ENCODE results near the gene LILRB5. TPM values are rescaled to one million over a fixed set of nuclear protein-coding genes. Genes with fewer than 3 reads are reported as not detected.

Gene LILRB5
- total and polyA plus RNA-seq, 10 donors = 3.8 to 112 (median 63.7) TPM

DNA sequence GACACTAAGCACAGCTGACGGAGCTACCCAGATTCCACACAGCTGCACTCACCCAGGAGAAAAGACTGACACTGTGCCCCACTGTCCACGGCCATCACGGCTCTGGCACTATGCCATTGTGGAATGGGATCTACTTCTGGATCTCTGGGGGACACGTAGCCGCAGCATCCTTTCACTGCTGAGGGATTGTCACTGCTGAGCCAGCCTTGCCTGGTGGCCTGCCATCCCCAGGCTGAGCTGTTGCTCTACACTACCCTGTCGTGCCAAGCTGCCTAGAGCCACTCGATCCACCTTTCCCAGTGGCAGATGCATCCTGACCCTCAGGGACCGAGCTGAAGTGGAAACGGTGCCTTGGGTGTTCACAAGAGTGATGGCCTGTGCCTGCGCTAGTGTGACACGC is 5.0 kb upstream of the LILRB5 start:
- TF ChIP-seq POLR2A (IDR thresholded peaks at IDR 0.05) (no peak), POLR2AphosphoS5 (IDR thresholded peaks at IDR 0.05) (no peak)
- TF ChIP-seq, protein P1, sequence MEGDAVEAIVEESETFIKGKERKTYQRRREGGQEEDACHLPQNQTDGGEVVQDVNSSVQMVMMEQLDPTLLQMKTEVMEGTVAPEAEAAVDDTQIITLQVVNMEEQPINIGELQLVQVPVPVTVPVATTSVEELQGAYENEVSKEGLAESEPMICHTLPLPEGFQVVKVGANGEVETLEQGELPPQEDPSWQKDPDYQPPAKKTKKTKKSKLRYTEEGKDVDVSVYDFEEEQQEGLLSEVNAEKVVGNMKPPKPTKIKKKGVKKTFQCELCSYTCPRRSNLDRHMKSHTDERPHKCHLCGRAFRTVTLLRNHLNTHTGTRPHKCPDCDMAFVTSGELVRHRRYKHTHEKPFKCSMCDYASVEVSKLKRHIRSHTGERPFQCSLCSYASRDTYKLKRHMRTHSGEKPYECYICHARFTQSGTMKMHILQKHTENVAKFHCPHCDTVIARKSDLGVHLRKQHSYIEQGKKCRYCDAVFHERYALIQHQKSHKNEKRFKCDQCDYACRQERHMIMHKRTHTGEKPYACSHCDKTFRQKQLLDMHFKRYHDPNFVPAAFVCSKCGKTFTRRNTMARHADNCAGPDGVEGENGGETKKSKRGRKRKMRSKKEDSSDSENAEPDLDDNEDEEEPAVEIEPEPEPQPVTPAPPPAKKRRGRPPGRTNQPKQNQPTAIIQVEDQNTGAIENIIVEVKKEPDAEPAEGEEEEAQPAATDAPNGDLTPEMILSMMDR (IDR thresholded peaks at IDR 0.05 in 8 of 11, conservative IDR thresholded peaks at IDR 0.05 in 3 of 11) = no peak
- Histone ChIP-seq H3K27me3 (replicated peaks in 1 of 7) (peaks cover 0 to 24% (median 0%) of the 10 kb centered on the region in 7 donors), H3K4me1 (peaks cover 0 to 18% (median 5%) of the 10 kb centered on the region in 6 donors), H3K36me3 (no peaks in the 10 kb centered on the region), H3K4me3 (no peak overlapping the region), H3K27ac (no peak overlapping the region), H3K9me3 (no peaks in the 10 kb centered on the region)
- WGBS, 5 donors = 80 to 87% (median 83%) methylated on average over 11 of the region's 11 CpGs
- intact Hi-C loops (cut with DNase I; ENCODE audit: low total_unique reads) = no loop called here
- DNase-seq = no peak

DNA sequence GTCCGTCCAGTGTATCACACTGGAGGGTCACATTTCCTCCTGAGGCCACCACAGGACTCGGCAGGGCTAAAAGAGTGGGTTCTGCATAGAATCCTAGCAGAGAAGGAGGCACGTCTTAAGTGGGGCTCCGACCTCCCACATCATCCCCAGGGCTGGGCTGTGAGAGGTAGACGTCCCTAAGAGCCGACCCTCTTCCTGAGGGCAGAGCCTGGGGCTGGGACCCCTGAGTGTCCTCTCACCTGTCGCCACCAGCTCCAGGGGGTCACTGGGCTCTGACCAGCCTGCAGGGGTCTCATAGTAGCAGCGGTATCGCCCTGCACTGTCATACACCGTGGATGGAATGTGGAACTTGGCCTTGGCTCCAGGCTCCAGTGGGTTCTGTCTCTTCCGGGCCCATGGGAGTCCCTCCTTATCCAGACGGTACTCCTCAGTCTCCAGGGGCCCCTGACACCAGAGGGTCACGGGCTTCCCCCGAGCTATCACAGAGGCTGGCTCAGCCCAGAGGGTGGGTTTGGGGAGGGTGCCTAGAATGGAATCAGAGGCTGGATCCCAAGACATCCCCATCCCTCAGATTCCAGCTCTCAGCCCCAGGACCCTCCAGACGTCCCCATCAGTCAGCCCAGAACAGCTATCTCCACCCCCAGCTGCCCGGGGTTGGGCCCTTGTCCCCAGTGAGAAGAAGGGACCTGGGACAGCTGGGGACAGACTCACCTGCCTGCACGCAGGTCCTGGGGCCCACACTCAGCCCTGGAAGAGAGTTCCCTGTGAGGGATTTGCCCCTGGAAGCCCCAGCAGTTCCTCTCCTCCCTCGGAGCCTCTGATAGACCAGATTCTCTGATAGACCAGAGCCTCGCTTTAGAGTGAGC is 590 bp downstream of the LILRB5 start:
- Histone ChIP-seq H3K4me3 (peak overlapping the region in 7 of 8 donors; percentile 6 to 62 (median 31)), H3K27me3 (replicated peaks in 1 of 7) (peaks cover 0 to 59% (median 0%) of the 10 kb centered on the region in 7 donors), H3K9me3 (no peaks in the 10 kb centered on the region), H3K27ac (peak overlapping the region; percentile 27 to 77 (median 63)), H3K36me3 (peaks cover 0 to 28% (median 0%) of the 10 kb centered on the region in 6 donors), H3K4me1 (peaks cover 0 to 55% (median 17%) of the 10 kb centered on the region in 6 donors)
- TF ChIP-seq, protein P1 (IDR thresholded peaks at IDR 0.05 in 8 of 11, conservative IDR thresholded peaks at IDR 0.05 in 3 of 11) = no peak
- no peak for TF ChIP-seq POLR2A (IDR thresholded peaks at IDR 0.05)
- no peak for TF ChIP-seq POLR2AphosphoS5 (IDR thresholded peaks at IDR 0.05)
- WGBS, 5 donors = 63 to 76% (median 71%) methylated on average over 13 to 19 of the region's 19 CpGs
- no peak for DNase-seq
- intact Hi-C loops (cut with DNase I; ENCODE audit: low total_unique reads) = no loop called here

DNA sequence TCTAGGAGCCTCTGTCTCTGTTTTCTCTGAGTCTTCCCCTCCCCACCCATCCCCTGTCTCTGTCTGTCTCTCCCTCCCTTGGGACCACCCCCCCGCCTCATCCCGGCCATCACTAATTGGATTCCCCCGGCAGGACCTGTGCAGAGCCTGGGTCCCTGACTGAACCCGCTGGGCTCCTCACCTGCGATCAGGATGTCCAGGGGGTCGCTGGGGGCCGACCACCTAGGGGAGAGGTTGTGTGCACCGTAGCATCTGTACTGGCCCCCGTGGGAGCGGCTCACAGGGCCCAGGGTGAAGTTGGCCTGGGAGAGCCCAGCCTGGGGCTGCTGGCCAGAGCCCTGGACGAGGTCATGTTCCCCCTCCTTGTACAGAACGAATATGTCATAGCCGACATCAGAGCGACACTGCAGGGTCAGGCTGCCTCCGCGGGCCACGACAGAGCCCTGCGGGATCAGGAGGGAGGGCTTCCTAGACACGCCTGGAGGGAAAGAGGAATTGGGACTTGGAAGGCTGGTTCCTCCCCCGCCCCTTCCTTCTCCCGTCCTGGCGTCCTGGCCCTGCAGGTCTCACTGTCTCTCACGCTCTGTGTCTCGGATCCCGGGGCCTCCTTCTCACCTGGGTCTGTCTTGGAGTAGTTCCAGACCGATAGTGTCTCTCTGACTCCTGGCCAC is 1.8 kb downstream of the LILRB5 start:
- DNase-seq = no peak
- peaks cover 0 to 28% (median 0%) of the 10 kb centered on the region in 6 donors for H3K36me3 ChIP-seq
- H3K4me3 ChIP-seq = peak overlapping the region in 6 of 8 donors; percentile 6 to 62 (median 36)
- peaks cover 0 to 59% (median 19%) of the 10 kb centered on the region in 6 donors for H3K4me1 ChIP-seq
- TF ChIP-seq, protein P1 (IDR thresholded peaks at IDR 0.05 in 8 of 11, conservative IDR thresholded peaks at IDR 0.05 in 3 of 11) = no peak
- peak in 1 of 3 donors; percentile 28 for TF ChIP-seq POLR2AphosphoS5 (IDR thresholded peaks at IDR 0.05)
- no peak for TF ChIP-seq POLR2A (IDR thresholded peaks at IDR 0.05)
- peaks cover 0 to 59% (median 0%) of the 10 kb centered on the region in 7 donors for H3K27me3 ChIP-seq (replicated peaks in 1 of 7)
- 46 to 75% (median 69%) methylated on average over 17 to 26 of the region's 26 CpGs for whole genome bisulfite sequencing, 5 donors
- intact Hi-C loops (cut with DNase I; ENCODE audit: low total_unique reads) = no loop called here
- no peaks in the 10 kb centered on the region for H3K9me3 ChIP-seq
- peak overlapping the region in 6 of 8 donors; percentile 11 to 77 (median 63) for H3K27ac ChIP-seq

Data from spleen (tissue), 11 donors.